ENCODE measurements around the gene GSTM1. TPM values are rescaled to one million over a fixed set of nuclear protein-coding genes. Genes with fewer than 3 reads are reported as not detected.
A peak's percentile ranks its signal among the peaks of the same experiment; 100 is the strongest.

The GSTM1 gene
- total RNA-seq, 1 donor from 2014 or later: 17.8 TPM

DNA sequence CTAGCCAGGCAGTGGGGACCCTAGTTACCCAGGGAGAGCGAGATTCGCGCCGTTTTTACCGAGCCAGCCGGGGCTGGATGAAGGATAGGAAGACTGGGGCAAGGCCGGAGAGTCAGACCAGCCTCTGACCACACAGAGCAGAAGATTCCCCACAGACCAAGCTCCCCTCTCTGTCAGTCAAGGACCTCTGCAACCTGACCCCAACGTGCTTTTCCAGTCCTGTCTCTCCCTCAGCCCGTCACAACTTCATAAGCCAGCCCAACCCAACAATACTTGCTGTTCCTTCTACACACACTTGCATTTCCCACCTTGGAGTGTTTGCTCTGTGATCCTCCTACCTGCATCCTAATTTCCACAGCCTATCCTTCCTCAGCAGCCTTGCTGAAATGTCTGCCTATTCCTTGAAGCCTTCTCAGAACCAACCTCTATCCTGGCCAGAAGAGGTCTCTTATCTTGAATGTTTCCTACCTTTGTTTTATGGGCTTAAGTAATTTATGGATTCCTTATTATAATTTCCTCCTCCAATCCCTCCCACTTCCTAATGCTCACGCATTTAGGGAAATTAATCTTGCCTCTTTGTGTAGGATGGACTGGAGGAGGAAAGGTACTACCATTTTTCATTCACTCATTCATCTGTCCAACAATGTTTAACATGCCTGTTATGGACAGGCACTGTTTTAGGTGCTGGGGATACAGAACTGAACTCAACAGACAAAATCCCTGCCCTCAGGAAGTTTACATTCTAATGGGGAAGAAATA is 53.2 kb downstream of the GSTM1 start, which contains the start of gene GSTM3:
Gene GSTM3, minus strand, starts transcription at position 424 of the 759 bp plus-strand sequence. CDS start 751 bp downstream, outside the sequence.
- Mint-ChIP-seq H3K36me3 (ENCODE audit: low read depth) (peaks cover 17% of the 10 kb centered on the region), H3K9me3 (ENCODE audit: low read depth) (no peaks in the 10 kb centered on the region), H3K27ac (ENCODE audit: unreplicated experiment) (peak within 1 kb of the TSS; percentile 91), H3K27me3 (ENCODE audit: low read depth) (peaks cover 3% of the 10 kb centered on the region), H3K4me3 (ENCODE audit: unreplicated experiment) (peak within 1 kb of the TSS; percentile 85), H3K4me1 (ENCODE audit: low read depth) (peaks cover 16% of the 10 kb centered on the region)
- TF ChIP-seq, protein P1, sequence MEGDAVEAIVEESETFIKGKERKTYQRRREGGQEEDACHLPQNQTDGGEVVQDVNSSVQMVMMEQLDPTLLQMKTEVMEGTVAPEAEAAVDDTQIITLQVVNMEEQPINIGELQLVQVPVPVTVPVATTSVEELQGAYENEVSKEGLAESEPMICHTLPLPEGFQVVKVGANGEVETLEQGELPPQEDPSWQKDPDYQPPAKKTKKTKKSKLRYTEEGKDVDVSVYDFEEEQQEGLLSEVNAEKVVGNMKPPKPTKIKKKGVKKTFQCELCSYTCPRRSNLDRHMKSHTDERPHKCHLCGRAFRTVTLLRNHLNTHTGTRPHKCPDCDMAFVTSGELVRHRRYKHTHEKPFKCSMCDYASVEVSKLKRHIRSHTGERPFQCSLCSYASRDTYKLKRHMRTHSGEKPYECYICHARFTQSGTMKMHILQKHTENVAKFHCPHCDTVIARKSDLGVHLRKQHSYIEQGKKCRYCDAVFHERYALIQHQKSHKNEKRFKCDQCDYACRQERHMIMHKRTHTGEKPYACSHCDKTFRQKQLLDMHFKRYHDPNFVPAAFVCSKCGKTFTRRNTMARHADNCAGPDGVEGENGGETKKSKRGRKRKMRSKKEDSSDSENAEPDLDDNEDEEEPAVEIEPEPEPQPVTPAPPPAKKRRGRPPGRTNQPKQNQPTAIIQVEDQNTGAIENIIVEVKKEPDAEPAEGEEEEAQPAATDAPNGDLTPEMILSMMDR (IDR thresholded peaks at IDR 0.05): no peak
- no peak for DNase-seq (ENCODE audit: low spot score)

Other genes starting within 250 kb of the GSTM1 start
- gene SYPL2, start 221.3 kb upstream of the GSTM1 start, total RNA-seq: 0.75 to 1.3 TPM (median 1.1 TPM) in 3 replicates
- 3.6 to 4.3 TPM (median 4.3 TPM) in 3 replicates for gene ATXN7L2, start 203.9 kb upstream of the GSTM1 start, total RNA-seq
- 10.2 to 10.8 TPM (median 10.7 TPM) in 3 replicates for gene CYB561D1, start 193.7 kb upstream of the GSTM1 start, total RNA-seq
- 3.1 to 4.6 TPM (median 4.5 TPM) in 3 replicates for gene AMIGO1, start 178.1 kb upstream of the GSTM1 start, total RNA-seq
- not detected in 3 replicates for gene GPR61, start 147.9 kb upstream of the GSTM1 start, total RNA-seq
- gene GNAI3, start 139.2 kb upstream of the GSTM1 start, total RNA-seq: 10.7 to 11.3 TPM (median 10.8 TPM) in 3 replicates
- gene GNAT2, start 68.2 kb upstream of the GSTM1 start, total RNA-seq: not detected in 3 replicates
- 70.6 to 100 TPM (median 74.2 TPM) in 3 replicates for gene AMPD2, start 68.0 kb upstream of the GSTM1 start, total RNA-seq
- gene GSTM4, start 31.7 kb upstream of the GSTM1 start, total RNA-seq: 14.5 to 20.8 TPM (median 14.8 TPM) in 3 replicates
- gene GSTM2, start 19.8 kb upstream of the GSTM1 start, total RNA-seq: 24.6 to 41.3 TPM (median 25.8 TPM) in 3 replicates
- gene GSTM5, start 24.4 kb downstream of the GSTM1 start, total RNA-seq: not detected in 3 replicates
- gene GSTM3, start 53.2 kb downstream of the GSTM1 start, total RNA-seq: 51.2 to 63.8 TPM (median 61.5 TPM) in 3 replicates
- gene EPS8L3, start 76.1 kb downstream of the GSTM1 start, total RNA-seq: not detected in 3 replicates
- 15.2 to 19.8 TPM (median 16.8 TPM) in 3 replicates for gene CSF1, start 223.0 kb downstream of the GSTM1 start, total RNA-seq